GM21825 (cell line): ENCODE measurements around the gene CALCOCO1.
A peak's percentile ranks its signal among the peaks of the same experiment; 100 is the strongest.
"Not testable (repeated sequence)": the region's sequence is repeated elsewhere in the genome, so short reads cannot be mapped to it uniquely, and the experiment has no call there.

Experiments used
- ATAC-seq: cut with Tn5 transposase; IDR thresholded peaks from one replicate; pipeline ENCODE4 v1.9.1; 2021; ENCODE audit warnings: mild to moderate bottlenecking, moderate library complexity; ENCODE audit not compliant: unreplicated experiment

CALCOCO1 gene

DNA sequence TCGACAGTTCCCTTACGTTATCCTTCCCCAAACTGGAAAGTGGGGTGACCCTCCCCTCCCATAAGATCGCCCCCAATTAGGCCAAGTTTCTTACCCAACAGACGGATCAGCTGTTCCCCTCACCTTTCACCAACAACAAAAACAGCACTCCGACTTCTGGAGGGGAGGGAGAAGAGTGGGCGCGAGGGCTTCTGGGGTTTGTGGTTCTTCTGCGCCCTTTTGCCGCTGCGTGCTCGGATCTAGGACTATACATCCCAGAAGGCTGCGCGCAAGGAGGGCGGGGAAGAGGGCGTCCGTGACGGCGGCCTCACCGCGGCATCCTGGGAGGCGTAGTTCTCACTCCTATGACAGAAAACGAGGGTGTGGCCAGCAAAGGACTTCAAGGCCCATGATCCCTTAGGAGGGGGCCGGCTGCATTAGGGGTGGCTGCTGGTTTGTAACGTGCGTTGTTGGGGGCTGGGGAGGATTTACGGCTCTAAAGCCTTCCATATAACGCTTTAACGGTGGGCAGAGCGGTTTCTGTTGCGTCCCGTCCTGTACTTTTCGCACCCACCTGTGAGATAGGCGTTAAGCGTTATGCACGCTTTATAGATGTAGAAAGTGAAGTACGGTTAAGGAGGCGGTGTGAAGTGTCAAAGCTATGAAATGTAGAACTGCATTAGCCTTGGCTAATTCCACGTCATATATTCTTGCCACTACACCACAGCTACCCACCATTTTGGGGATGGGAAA lies at the start of gene CALCOCO1:
Gene CALCOCO1, minus strand, starts transcription at position 143 of the 732 bp plus-strand sequence. CDS start 2,210 bp downstream, outside the sequence.
- peak; percentile 98 for ATAC-seq

GRCh38 chr12:53776872-53777271 lies 49.6 kb upstream of the CALCOCO1 start:
- no peak for ATAC-seq

GRCh38 chr12:53775478-53776145 lies 48.4 kb upstream of the CALCOCO1 start:
- ATAC-seq: no peak

GRCh38 chr12:53770281-53770680 lies 43.0 kb upstream of the CALCOCO1 start:
- ATAC-seq: no peak

- no peak for ATAC-seq
These were observed 41.7 kb upstream of the CALCOCO1 start for GRCh38 chr12:53768976-53769375.

DNA sequence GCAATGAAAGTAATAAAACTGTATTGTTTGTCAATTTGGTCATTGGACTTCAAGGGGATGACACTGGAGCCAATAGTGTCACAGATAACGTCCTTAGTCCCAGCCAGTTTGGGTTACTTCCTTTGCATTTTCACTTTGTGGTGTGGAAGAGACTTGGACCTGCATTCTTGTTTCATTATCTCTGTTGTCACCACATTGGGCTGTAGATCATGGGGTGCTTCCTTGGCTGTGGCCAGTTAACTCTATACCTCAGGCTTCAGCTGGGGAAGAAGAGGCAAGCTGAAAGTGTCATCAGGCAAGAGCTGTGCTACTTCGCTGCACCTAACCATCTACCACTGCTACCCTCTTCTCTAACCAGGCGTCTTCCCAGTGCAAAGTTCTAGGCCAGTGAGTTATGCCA lies 39.6 kb upstream of the CALCOCO1 start:
- ATAC-seq: no peak

GRCh38 chr12:53765891-53766290 lies 38.6 kb upstream of the CALCOCO1 start:
- no peak for ATAC-seq

DNA sequence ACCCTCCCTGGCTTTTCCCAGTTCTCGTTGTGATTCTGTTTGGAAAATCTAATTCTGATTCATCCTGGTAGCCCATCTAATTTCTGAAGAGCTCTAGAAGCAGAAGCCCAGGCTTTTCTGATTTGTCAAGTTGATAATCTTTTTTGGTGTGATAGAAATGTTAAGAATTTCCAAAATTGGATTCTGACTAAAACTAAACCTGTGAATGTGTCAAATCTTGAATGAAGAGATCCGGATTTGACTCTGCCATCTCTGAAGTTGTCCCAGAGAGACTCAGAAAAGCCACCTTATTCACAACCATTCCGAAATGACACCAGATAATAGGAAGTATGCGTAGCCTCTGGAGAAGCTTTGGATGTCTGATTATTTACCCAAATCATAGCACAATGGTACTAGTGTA lies 37.4 kb upstream of the CALCOCO1 start:
- ATAC-seq: no peak

- ATAC-seq: not testable (repeated sequence)
These were observed 35.5 kb upstream of the CALCOCO1 start for GRCh38 chr12:53762793-53763192.

DNA sequence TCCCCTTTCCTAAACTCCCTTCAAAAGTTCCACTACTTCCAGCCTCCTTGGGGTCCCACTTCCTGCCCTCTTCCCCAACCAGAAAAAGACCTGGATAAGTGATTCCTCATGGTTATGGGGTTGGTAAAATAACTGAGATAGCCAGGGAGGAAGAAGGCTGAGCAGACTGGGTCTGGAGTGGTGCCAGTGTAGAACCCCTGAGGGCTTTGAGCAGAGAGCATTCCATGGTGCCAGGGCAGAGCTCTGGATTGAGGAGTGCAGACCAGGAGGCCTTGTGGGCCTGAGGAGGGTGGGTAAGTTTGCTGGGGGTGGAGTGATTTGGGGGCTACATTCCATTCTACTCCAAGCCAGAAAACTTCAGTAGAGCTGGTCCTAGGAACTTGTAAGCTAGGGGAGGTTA lies 34.1 kb upstream of the CALCOCO1 start:
- ATAC-seq: no peak

DNA sequence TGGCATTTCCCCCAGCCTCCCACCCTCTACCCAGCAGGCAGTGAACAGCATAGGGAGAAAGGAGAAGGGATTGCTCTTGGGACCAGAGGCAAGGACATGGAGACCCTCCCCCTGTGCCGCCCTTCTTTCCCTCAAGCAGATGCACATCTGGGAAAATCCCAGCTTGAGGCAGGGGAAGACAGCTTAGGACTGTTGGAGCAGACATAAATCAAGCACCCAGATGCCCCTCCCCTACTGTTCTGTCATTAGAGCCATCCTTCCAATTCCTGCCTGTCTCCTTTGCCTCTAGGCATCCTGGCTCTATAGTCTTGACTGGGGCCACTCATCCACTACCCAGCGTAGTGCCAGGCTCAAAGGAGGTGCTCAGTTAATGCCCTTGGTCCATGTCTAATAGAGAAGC lies 32.0 kb upstream of the CALCOCO1 start:
- no peak for ATAC-seq

- no peak for ATAC-seq
These were observed 31.5 kb upstream of the CALCOCO1 start for GRCh38 chr12:53758730-53759103.

DNA sequence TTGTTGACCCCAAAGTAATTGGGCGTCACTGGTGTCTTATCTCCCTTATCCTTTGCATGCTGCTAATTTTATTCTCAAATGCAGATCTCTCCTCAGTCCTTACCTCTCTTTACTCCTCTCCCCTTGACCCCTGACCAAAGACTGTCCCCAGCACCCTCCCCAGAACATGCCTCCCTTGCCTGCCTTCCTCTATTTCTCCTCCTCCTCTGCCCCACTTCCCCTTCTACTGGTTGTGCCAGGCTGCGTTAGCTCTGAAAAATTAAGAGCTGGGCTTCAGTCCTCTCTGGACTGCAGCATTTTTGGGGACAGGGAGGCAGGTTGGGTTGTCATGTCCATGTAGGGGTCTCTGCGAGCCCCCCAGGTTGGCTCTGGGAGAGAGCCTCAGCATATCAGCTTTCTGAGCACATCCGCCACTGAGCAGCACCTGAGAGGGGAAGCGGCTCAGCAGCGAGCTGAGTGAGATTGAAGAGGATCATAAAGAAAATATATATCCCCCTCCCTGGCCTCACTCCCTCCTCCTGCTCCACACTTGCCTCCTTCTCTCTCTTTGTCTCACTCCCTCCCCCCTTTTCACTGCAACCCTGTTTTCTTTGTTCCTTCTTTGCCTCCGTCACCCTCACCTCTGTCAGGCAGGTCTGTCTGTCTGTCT lies 31.0 kb upstream of the CALCOCO1 start:
- no peak for ATAC-seq

- ATAC-seq: peak; percentile 58
These were observed 30.0 kb upstream of the CALCOCO1 start for GRCh38 chr12:53757101-53757770.

- ATAC-seq: no peak
These were observed 29.2 kb upstream of the CALCOCO1 start for GRCh38 chr12:53756300-53757100.

DNA sequence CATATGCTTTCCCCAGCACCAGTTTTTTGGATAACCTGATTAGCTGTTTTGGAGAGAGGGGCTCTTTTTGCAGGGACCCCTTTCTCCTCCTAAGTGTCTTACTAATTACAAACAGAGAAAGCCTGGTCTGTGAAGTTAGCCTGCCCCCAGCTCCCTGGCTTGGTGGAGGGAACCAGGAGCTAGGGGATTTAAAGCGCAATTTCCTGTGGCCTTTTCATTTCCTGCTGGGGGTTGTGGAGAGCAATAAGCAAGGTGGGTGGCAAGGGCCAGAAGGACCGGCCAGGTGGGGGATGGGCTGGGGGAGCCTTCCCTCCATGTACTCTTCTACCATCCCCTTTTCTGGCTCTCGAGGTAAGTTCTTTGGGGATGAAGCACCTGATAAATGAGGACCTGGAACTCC lies 28.6 kb upstream of the CALCOCO1 start:
- ATAC-seq: no peak

DNA sequence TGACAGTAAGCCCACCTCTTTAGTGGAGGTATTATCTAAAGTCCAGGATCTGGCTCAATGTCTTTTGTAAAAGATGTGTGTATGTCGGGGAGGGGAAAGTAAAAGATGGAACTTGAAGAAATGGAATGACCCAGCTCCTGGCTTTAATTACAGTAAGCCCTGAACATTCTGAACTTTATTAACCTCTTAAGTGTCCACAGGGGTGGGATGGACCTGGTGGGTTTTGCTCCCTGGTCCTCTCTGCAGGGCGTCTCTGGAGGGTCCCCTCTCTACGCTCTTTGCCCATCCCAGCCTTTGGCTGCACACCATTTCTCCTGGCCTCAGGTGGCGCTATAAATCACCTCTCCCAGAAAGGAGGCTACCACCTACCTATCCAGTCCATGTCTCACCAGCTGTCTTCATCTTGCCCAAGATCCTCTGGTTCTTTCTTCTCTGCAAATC lies 28.2 kb upstream of the CALCOCO1 start:
- no peak for ATAC-seq

GRCh38 chr12:53754633-53755264 lies 27.5 kb upstream of the CALCOCO1 start:
- ATAC-seq: no peak

- no peak for ATAC-seq
These were observed 26.9 kb upstream of the CALCOCO1 start for GRCh38 chr12:53754188-53754585.

GRCh38 chr12:53752621-53753020 lies 25.4 kb upstream of the CALCOCO1 start:
- ATAC-seq: no peak
